HG02588 (cell line): ENCODE results near the gene LIX1.
"Not testable (repeated sequence)": the region's sequence is repeated elsewhere in the genome, so short reads cannot be mapped to it uniquely, and the experiment has no call there.

Experiments
- ATAC-seq: cut with Tn5 transposase; IDR thresholded peaks from one replicate; pipeline ENCODE4 v1.9.1; 2021; ENCODE audit warnings: mild to moderate bottlenecking, moderate library complexity; ENCODE audit not compliant: unreplicated experiment

Gene LIX1

GRCh38 chr5:97105501-97106215, 36.8 kb downstream of the LIX1 start:
- no peak for ATAC-seq

GRCh38 chr5:97102010-97102470, 40.4 kb downstream of the LIX1 start:
- ATAC-seq: no peak

- ATAC-seq: no peak
Observed at GRCh38 chr5:97101189-97101910, 41.1 kb downstream of the LIX1 start.

GRCh38 chr5:97100476-97100875, 41.9 kb downstream of the LIX1 start:
- ATAC-seq: no peak

GRCh38 chr5:97098922-97099321, 43.5 kb downstream of the LIX1 start:
- ATAC-seq: no peak

- ATAC-seq: no peak
Observed at GRCh38 chr5:97097326-97098230, 44.8 kb downstream of the LIX1 start.

GRCh38 chr5:97096846-97097245, 45.6 kb downstream of the LIX1 start:
- ATAC-seq: no peak

GRCh38 chr5:97096191-97096590, 46.2 kb downstream of the LIX1 start:
- no peak for ATAC-seq

- peak; percentile 42 for ATAC-seq
Observed at GRCh38 chr5:97095318-97095732, 47.1 kb downstream of the LIX1 start.

GRCh38 chr5:97094579-97095317, 47.7 kb downstream of the LIX1 start:
- ATAC-seq: peak; percentile 99

GRCh38 chr5:97093193-97093592, 49.2 kb downstream of the LIX1 start:
- ATAC-seq: no peak

- no peak for ATAC-seq
Observed at GRCh38 chr5:97090944-97091343, 51.5 kb downstream of the LIX1 start.

- ATAC-seq: no peak
Observed at GRCh38 chr5:97089149-97089801, 53.1 kb downstream of the LIX1 start.

GRCh38 chr5:97088774-97089148, 53.6 kb downstream of the LIX1 start:
- ATAC-seq: no peak

GRCh38 chr5:97087138-97087537, 55.3 kb downstream of the LIX1 start:
- no peak for ATAC-seq

GRCh38 chr5:97085459-97086181, 56.8 kb downstream of the LIX1 start:
- ATAC-seq: no peak

GRCh38 chr5:97084782-97085458, 57.5 kb downstream of the LIX1 start:
- ATAC-seq: not testable (repeated sequence)

- ATAC-seq: no peak
Observed at GRCh38 chr5:97078958-97079743, 63.3 kb downstream of the LIX1 start.
